ENCODE data around the gene MYPOP.

MYPOP gene

GRCh38 chr19:45852983-45853382 lies 49.4 kb downstream of the MYPOP start:
- peaks cover 84% of the 10 kb centered on the region for H3K36me3 ChIP-seq (ENCODE audit: insufficient read depth, low read length)
- no peak overlapping the region for H3K9ac ChIP-seq (ENCODE audit: low read depth, low read length)
- DNase-seq (no peak), ATAC-seq (ENCODE audit: insufficient read depth, low read depth) (no peak)
- H3K79me2 ChIP-seq (ENCODE audit: insufficient read depth, low read length) = peaks cover 22% of the 10 kb centered on the region
- H3K9me3 ChIP-seq (ENCODE audit: insufficient read depth, low read length, severe bottlenecking) = no peaks in the 10 kb centered on the region
- no peaks in the 10 kb centered on the region for H3K4me1 ChIP-seq (ENCODE audit: insufficient read depth, low read length)
- H3K27ac ChIP-seq (ENCODE audit: low read length) = no peak overlapping the region
- TF ChIP-seq, protein P1, sequence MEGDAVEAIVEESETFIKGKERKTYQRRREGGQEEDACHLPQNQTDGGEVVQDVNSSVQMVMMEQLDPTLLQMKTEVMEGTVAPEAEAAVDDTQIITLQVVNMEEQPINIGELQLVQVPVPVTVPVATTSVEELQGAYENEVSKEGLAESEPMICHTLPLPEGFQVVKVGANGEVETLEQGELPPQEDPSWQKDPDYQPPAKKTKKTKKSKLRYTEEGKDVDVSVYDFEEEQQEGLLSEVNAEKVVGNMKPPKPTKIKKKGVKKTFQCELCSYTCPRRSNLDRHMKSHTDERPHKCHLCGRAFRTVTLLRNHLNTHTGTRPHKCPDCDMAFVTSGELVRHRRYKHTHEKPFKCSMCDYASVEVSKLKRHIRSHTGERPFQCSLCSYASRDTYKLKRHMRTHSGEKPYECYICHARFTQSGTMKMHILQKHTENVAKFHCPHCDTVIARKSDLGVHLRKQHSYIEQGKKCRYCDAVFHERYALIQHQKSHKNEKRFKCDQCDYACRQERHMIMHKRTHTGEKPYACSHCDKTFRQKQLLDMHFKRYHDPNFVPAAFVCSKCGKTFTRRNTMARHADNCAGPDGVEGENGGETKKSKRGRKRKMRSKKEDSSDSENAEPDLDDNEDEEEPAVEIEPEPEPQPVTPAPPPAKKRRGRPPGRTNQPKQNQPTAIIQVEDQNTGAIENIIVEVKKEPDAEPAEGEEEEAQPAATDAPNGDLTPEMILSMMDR (IDR thresholded peaks at IDR 0.05; ENCODE audit: borderline replicate concordance, extremely low read depth, low read length, poor library complexity, severe bottlenecking) = no peak
- TF ChIP-seq EZH2 (IDR thresholded peaks at IDR 0.05; ENCODE audit: borderline replicate concordance, low read depth, low read length, severe bottlenecking) = no peak
- H4K20me1 ChIP-seq (ENCODE audit: insufficient read depth, low read length) = peaks cover 20% of the 10 kb centered on the region
- H2AFZ ChIP-seq (ENCODE audit: low read depth, low read length) = no peak overlapping the region
- H3K4me3 ChIP-seq (ENCODE audit: low read depth in 1 of 2, low read length in 2 of 2) = no peak overlapping the region
- H3K4me2 ChIP-seq (ENCODE audit: insufficient read depth, low read length) = no peak overlapping the region
- H3K27me3 ChIP-seq (ENCODE audit: insufficient read depth, low read length, poor library complexity) = no peaks in the 10 kb centered on the region

GRCh38 chr19:45852145-45852750 lies 50.2 kb downstream of the MYPOP start:
- Histone ChIP-seq H4K20me1 (ENCODE audit: insufficient read depth, low read length) (peaks cover 17% of the 10 kb centered on the region), H3K36me3 (ENCODE audit: insufficient read depth, low read length) (peaks cover 88% of the 10 kb centered on the region), H3K4me2 (ENCODE audit: insufficient read depth, low read length) (no peak overlapping the region), H3K9ac (ENCODE audit: low read depth, low read length) (no peak overlapping the region), H2AFZ (ENCODE audit: low read depth, low read length) (no peak overlapping the region), H3K4me1 (ENCODE audit: insufficient read depth, low read length) (no peaks in the 10 kb centered on the region), H3K27me3 (ENCODE audit: insufficient read depth, low read length, poor library complexity) (no peaks in the 10 kb centered on the region), H3K4me3 (ENCODE audit: low read depth in 1 of 2, low read length in 2 of 2) (no peak overlapping the region), H3K27ac (ENCODE audit: low read length) (no peak overlapping the region), H3K9me3 (ENCODE audit: insufficient read depth, low read length, severe bottlenecking) (no peaks in the 10 kb centered on the region), H3K79me2 (ENCODE audit: insufficient read depth, low read length) (peaks cover 21% of the 10 kb centered on the region)
- DNase-seq = no peak
- TF ChIP-seq EZH2 (IDR thresholded peaks at IDR 0.05; ENCODE audit: borderline replicate concordance, low read depth, low read length, severe bottlenecking) = no peak
- TF ChIP-seq, protein P1 (IDR thresholded peaks at IDR 0.05; ENCODE audit: borderline replicate concordance, extremely low read depth, low read length, poor library complexity, severe bottlenecking) = no peak
- no peak for ATAC-seq (ENCODE audit: insufficient read depth, low read depth)

DNA sequence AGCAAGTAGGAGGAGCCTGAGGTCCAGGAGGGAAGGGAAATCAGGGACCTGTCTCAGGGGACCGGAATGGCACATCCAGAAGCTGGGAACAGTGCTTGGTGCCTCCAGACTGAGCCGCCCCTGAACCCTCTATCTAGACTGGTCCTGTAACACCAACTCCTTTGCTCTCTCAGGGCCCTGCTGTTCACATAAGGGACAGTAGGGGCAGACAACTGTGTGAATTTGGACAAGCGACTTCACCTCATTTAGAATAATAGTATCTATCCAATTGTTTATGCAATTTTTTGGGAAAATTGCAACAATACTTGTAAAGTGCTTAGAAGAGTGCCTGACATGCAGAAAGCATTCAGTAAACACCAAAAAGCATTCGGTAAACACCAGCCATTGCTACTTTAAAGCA lies 53.5 kb downstream of the MYPOP start:
- Histone ChIP-seq H3K36me3 (ENCODE audit: insufficient read depth, low read length) (peaks cover 97% of the 10 kb centered on the region), H2AFZ (ENCODE audit: low read depth, low read length) (no peak overlapping the region), H3K4me2 (ENCODE audit: insufficient read depth, low read length) (no peak overlapping the region), H3K27ac (ENCODE audit: low read length) (no peak overlapping the region), H3K27me3 (ENCODE audit: insufficient read depth, low read length, poor library complexity) (no peaks in the 10 kb centered on the region), H3K9ac (ENCODE audit: low read depth, low read length) (no peak overlapping the region), H3K79me2 (ENCODE audit: insufficient read depth, low read length) (no peaks in the 10 kb centered on the region), H3K4me1 (ENCODE audit: insufficient read depth, low read length) (no peaks in the 10 kb centered on the region), H4K20me1 (ENCODE audit: insufficient read depth, low read length) (peaks cover 12% of the 10 kb centered on the region), H3K9me3 (ENCODE audit: insufficient read depth, low read length, severe bottlenecking) (no peaks in the 10 kb centered on the region), H3K4me3 (ENCODE audit: low read depth in 1 of 2, low read length in 2 of 2) (no peak overlapping the region)
- DNase-seq (no peak), ATAC-seq (ENCODE audit: insufficient read depth, low read depth) (peak; percentile 69; the same call in 2 of the 3 replicates)
- TF ChIP-seq, protein P1 (IDR thresholded peaks at IDR 0.05; ENCODE audit: borderline replicate concordance, extremely low read depth, low read length, poor library complexity, severe bottlenecking) = peak; percentile 52
- no peak for TF ChIP-seq EZH2 (IDR thresholded peaks at IDR 0.05; ENCODE audit: borderline replicate concordance, low read depth, low read length, severe bottlenecking)

All from DND-41 (cell line).